GM06990 (cell line): ENCODE data around the gene FBXL2.

ENCODE experiments used
- DNase-seq: peaks from one replicate; pipeline ENCODE4 v3.0.0-alpha.2; 2011; ENCODE audit not compliant: insufficient read length; ENCODE audit errors: extremely low read depth
- H3K27me3 ChIP-seq: replicated peaks from 2 replicates; pipeline ENCODE4 v1.6.0; 2011; ENCODE audit warnings: low read length; ENCODE audit not compliant: control insufficient read depth, insufficient read depth
- H3K36me3 ChIP-seq: 2 replicates; pipeline ENCODE4 v1.5.1; 2011; ENCODE audit warnings: low read length; ENCODE audit not compliant: control insufficient read depth, insufficient read depth
- H3K4me3 ChIP-seq: replicated peaks from 2 replicates; pipeline ENCODE4 v1.5.1; 2011; ENCODE audit warnings: low read depth, mild to moderate bottlenecking, control low read depth, low read length
- TF ChIP-seq, protein P1 (sequence below): IDR thresholded peaks from 2 replicates; pipeline ENCODE4 v1.5.1; 2011; ENCODE audit warnings: low read length, control low read depth, mild to moderate bottlenecking, inconsistent platforms; ENCODE audit not compliant: insufficient read depth, poor library complexity, severe bottlenecking

Gene FBXL2

DNA sequence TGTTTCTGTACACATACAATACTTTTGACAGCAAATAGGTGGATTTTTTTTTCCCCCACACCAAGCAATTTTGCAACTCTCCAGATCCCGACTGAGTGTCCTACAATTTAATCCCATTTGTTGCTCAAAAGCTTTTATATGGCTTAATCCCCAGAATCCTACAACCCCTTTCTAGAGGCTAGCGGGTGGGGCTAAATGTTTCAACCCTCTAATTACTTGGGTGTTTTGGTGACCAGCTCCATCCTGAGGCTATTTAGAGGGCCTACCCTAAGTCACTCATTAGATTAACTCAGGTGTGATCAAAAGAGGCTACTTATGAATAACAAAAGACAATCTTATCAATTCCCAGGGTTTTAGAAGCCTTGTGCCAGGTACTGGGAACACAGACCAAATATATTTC, 21.0 kb upstream of the FBXL2 start:
- H3K4me3 ChIP-seq: no peak overlapping the region
- no peaks in the 10 kb centered on the region for H3K36me3 ChIP-seq
- DNase-seq: no peak

DNA sequence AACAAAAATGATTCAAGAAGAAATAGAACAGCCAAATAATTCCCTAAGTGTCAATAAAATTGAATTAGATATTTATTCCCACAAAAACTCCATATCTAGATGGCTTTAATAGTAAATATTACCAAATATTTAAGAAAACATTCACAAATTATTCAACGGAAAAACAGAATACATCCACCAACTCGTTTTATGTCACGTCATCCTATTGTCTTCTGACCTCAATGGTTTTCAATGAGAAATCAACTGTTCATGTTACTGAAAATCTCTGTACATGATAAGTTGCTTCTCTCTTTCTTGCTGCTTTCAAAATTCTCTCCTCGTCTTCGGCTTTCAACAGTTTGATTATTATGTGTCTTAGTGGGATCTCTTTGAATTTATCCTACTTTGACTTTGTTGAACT, 17.1 kb upstream of the FBXL2 start:
- Histone ChIP-seq H3K36me3 (no peaks in the 10 kb centered on the region), H3K27me3 (no peaks in the 10 kb centered on the region), H3K4me3 (no peak overlapping the region)
- DNase-seq: no peak
- TF ChIP-seq, protein P1, sequence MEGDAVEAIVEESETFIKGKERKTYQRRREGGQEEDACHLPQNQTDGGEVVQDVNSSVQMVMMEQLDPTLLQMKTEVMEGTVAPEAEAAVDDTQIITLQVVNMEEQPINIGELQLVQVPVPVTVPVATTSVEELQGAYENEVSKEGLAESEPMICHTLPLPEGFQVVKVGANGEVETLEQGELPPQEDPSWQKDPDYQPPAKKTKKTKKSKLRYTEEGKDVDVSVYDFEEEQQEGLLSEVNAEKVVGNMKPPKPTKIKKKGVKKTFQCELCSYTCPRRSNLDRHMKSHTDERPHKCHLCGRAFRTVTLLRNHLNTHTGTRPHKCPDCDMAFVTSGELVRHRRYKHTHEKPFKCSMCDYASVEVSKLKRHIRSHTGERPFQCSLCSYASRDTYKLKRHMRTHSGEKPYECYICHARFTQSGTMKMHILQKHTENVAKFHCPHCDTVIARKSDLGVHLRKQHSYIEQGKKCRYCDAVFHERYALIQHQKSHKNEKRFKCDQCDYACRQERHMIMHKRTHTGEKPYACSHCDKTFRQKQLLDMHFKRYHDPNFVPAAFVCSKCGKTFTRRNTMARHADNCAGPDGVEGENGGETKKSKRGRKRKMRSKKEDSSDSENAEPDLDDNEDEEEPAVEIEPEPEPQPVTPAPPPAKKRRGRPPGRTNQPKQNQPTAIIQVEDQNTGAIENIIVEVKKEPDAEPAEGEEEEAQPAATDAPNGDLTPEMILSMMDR: no peak

More for the DNA sequence above, 21.0 kb upstream of the FBXL2 start:
- no peaks in the 10 kb centered on the region for H3K27me3 ChIP-seq
- TF ChIP-seq, protein P1: no peak

DNA sequence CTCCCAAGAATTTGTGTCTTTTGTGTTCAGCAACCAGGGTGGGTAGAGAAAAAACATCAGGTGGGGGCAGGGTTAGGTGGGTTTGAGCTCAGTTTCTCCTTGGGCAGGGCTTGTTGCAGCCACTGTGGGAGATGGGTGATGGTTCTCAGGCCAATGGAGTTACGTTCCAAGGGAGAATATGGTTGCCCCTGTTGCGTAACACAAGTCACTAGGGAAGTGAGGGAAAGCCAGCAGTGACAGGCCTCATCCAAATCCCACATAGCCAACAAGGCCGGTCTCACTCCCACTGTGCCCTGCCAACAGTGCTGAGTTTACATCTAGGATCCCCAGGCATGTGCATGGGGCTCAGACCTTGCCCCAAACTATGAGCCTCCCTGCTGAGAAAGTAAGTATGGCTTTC, 7.9 kb upstream of the FBXL2 start:
- Histone ChIP-seq H3K4me3 (no peak overlapping the region), H3K36me3 (no peaks in the 10 kb centered on the region), H3K27me3 (no peaks in the 10 kb centered on the region; the same call in 1 of the 2 replicates)
- TF ChIP-seq, protein P1: no peak
- no peak for DNase-seq

DNA sequence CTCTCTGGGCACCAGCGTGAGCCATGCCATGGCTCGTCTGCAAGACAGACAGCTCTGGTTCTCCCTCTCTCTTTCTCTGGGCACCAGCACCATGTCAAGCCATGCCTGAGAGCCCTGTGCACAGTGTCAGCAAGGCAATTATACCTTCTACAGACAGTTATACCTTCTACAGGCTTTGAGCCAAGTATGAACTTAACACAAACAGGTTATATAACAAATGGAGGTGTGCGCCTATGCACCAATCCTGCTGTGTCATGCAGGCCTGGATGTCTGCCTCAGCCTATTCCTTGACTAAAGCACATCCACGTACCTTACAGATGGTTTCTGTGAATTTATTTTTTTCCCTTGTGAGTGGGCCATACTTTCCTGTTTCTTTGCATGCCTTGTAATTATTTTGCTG, 5.9 kb upstream of the FBXL2 start:
- no peak for DNase-seq
- Histone ChIP-seq H3K36me3 (no peaks in the 10 kb centered on the region), H3K27me3 (no peaks in the 10 kb centered on the region; the same call in 1 of the 2 replicates), H3K4me3 (no peak overlapping the region)
- TF ChIP-seq, protein P1: no peak

DNA sequence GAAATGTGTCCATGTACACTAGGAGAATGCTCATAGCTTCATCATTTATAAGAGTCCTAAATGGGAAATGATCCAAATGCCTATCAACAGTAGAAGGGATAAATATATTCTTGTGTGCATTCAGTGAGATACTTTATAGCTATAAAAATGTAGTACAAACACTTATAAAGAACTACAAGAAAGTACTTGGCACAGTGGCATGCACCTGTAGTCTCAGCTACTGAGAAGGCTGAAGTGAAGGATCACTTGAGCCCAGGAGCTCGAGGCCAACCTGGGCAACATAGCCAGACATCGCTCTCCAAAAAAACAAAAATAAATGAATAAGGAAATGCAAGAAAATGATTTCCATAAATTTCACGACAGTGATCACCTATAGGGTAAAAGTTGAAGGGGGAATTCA, 3.6 kb upstream of the FBXL2 start:
- DNase-seq: no peak
- Histone ChIP-seq H3K4me3 (no peak overlapping the region), H3K36me3 (no peaks in the 10 kb centered on the region), H3K27me3 (no peaks in the 10 kb centered on the region; the same call in 1 of the 2 replicates)
- TF ChIP-seq, protein P1: no peak

DNA sequence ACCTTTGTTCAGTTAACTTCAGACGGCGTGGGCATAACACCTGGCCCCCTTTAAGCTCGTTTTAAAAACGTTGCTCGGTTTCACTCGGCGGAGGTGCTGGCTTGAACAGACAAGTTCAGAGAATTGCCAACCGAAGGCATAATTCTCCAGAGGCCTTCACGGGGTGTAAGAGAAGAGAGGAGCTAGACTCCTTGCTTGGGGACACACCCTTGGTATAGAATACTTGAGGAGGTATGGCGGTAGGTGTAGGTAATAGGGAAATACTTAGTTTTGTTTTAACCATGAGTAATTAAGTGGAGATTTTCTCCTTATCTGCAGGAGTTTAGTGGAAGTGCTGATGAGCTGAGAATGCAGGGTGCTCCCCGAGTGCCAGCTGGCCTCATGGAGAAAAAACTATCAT, 921 bp downstream of the FBXL2 start:
- TF ChIP-seq, protein P1: no peak
- no peak overlapping the region for H3K4me3 ChIP-seq
- DNase-seq: no peak
- no peaks in the 10 kb centered on the region for H3K36me3 ChIP-seq
- H3K27me3 ChIP-seq: no peaks in the 10 kb centered on the region
